HEK293T (cell line): ENCODE measurements around the gene RSAD2.

ENCODE experiments used
- BHLHE40 ChIP-seq: fragments of 450-650 bp; IDR thresholded peaks from 2 replicates; pipeline ENCODE4 v1.6.1; 2016; ENCODE audit warnings: mild to moderate bottlenecking, moderate library complexity, borderline replicate concordance
- CTBP1 ChIP-seq: fragments of 450-650 bp; IDR thresholded peaks from 2 replicates; pipeline ENCODE4 v1.6.1; 2016; ENCODE audit warnings: borderline replicate concordance
- FOXK2 ChIP-seq: fragments of 450-650 bp; IDR thresholded peaks from 2 replicates; pipeline ENCODE4 v1.6.1; 2016; ENCODE audit warnings: mild to moderate bottlenecking
- FOXM1 ChIP-seq: fragments of 450-650 bp; IDR thresholded peaks from 2 replicates; pipeline ENCODE4 v1.6.1; 2017; ENCODE audit warnings: mild to moderate bottlenecking, borderline replicate concordance
- HDGF ChIP-seq: fragments of 450-650 bp; IDR thresholded peaks from 2 replicates; pipeline ENCODE4 v1.6.1; 2017; ENCODE audit warnings: antibody characterized with exemption, borderline replicate concordance
- L3MBTL2 ChIP-seq: fragments of 450-650 bp; conservative IDR thresholded peaks from 2 replicates; pipeline ENCODE4 v1.6.1; 2016; ENCODE audit warnings: mild to moderate bottlenecking
- LEF1 ChIP-seq: fragments of 450-650 bp; IDR thresholded peaks from 2 replicates; pipeline ENCODE4 v1.6.1; 2017; ENCODE audit warnings: mild to moderate bottlenecking, borderline replicate concordance
- PKNOX1 ChIP-seq: fragments of 450-650 bp; IDR thresholded peaks from 2 replicates; pipeline ENCODE4 v1.6.1; 2016
- SP1 ChIP-seq: fragments of 450-650 bp; IDR thresholded peaks from 2 replicates; pipeline ENCODE4 v1.6.1; 2017
- SUZ12 ChIP-seq: fragments of 450-650 bp; IDR thresholded peaks from 2 replicates; pipeline ENCODE4 v1.6.1; 2016; ENCODE audit warnings: mild to moderate bottlenecking
- TARDBP ChIP-seq: fragments of 450-650 bp; IDR thresholded peaks from 2 replicates; pipeline ENCODE4 v1.6.1; 2016
- ZNF384 ChIP-seq: fragments of 450-650 bp; IDR thresholded peaks from 2 replicates; pipeline ENCODE4 v1.6.1; 2016

- no peak for TF ChIP-seq PKNOX1
- TF ChIP-seq TARDBP: no peak
- TF ChIP-seq BHLHE40: no peak
- no peak for TF ChIP-seq ZNF384
- TF ChIP-seq CTBP1: no peak
- TF ChIP-seq FOXM1: no peak
- no peak for TF ChIP-seq FOXK2
- TF ChIP-seq LEF1: no peak
- TF ChIP-seq L3MBTL2: no peak
- no peak for TF ChIP-seq HDGF
- no peak for TF ChIP-seq SP1
- no peak for TF ChIP-seq SUZ12
These were observed 37.8 kb downstream of the RSAD2 start for GRCh38 chr2:6915399-6915798.
